ENCODE measurements around the gene MTG2. TPM values are rescaled to one million over a fixed set of nuclear protein-coding genes. Genes with fewer than 3 reads are reported as not detected.

Gene MTG2
- total and polyA plus RNA-seq, 2 of the 4 experiments (the other 2 are of a cell fraction) = 11.5 to 25.2 TPM

GRCh38 chr20:62162765-62163484 is 19.9 kb upstream of the MTG2 start:
- no peak overlapping the region for H3K18ac ChIP-seq (ENCODE audit: low read depth, low read length)
- H3K27me3 ChIP-seq (ENCODE audit: control insufficient read depth, insufficient read depth, low read length) = no peaks in the 10 kb centered on the region
- no peaks in the 10 kb centered on the region for H3K9me3 ChIP-seq (ENCODE audit: control insufficient read depth, insufficient read depth, low read length)
- dilution Hi-C loops (cut with HindIII; ENCODE audit: low sequenced_read_pairs, unreplicated experiment) (no loop called here), in situ Hi-C loops (cut with MboI; ENCODE audit: low sequenced_read_pairs) (no loop called here), intact Hi-C loops (cut with micrococcal nuclease) (no loop called here)
- H3K79me1 ChIP-seq (ENCODE audit: low read depth in 1 of 2, low read length in 2 of 2) = peaks cover 8 to 37% of the 10 kb centered on the region in 2 experiments
- H3K14ac ChIP-seq (replicated peaks; ENCODE audit: low read depth, low read length) = no peak overlapping the region
- H3K4ac ChIP-seq (ENCODE audit: low read depth, low read length) = no peak overlapping the region
- peaks cover 16% of the 10 kb centered on the region; the same call in 1 of the 2 replicates for H3K9me1 ChIP-seq (ENCODE audit: insufficient read depth, low read length)
- peaks cover 55% of the 10 kb centered on the region for H3K36me3 ChIP-seq (ENCODE audit: control insufficient read depth, insufficient read depth, low read length)
- no peak overlapping the region for H3K23ac ChIP-seq (ENCODE audit: low read depth, low read length)
- WGBS, 2 experiments (ENCODE audit: extremely low coverage in 2 of 2, insufficient read length in 1 of 2) = 91% methylated on average over 17 of the region's 38 CpGs; no CpG with 5 or more reads in 1 of the 2 experiments
- no peak overlapping the region for H2BK20ac ChIP-seq (ENCODE audit: low read depth, low read length)
- POLR2A ChIA-PET (ENCODE audit: unreplicated experiment) = no interaction called here
- H3K56ac ChIP-seq (ENCODE audit: extremely low read depth, insufficient read depth, low read length) = no peak overlapping the region
- no peak overlapping the region for H3K9ac ChIP-seq (ENCODE audit: low read depth, low read length)
- no peak overlapping the region for H2AK9ac ChIP-seq (replicated peaks; ENCODE audit: low read depth, low read length, poor library complexity)
- H3K4me3 ChIP-seq (ENCODE audit: insufficient read depth, low read depth, low read length) = no peak overlapping the region
- no peak overlapping the region for H2BK15ac ChIP-seq (ENCODE audit: low read depth, low read length)
- H4K20me1 ChIP-seq (ENCODE audit: insufficient read depth, low read length) = peaks cover 23% of the 10 kb centered on the region
- no peak overlapping the region for H4K8ac ChIP-seq (ENCODE audit: low read depth in 2 of 2, low read length in 2 of 2)
- CTCF ChIA-PET = no interaction called here
- no peak overlapping the region for H3K4me2 ChIP-seq (ENCODE audit: low read depth, low read length)
- no peak overlapping the region for H3K27ac ChIP-seq (ENCODE audit: insufficient read depth, low read length)
- H2BK5ac ChIP-seq (ENCODE audit: low read depth, low read length, poor library complexity, severe bottlenecking) = no peak overlapping the region
- ATAC-seq (ENCODE audit: low read depth) = no peak
- no peak overlapping the region for H4K91ac ChIP-seq (ENCODE audit: insufficient read depth, low read depth, low read length)
- H2AK5ac ChIP-seq (ENCODE audit: low read depth, low read length) = no peak overlapping the region
- H2AFZ ChIP-seq (replicated peaks; ENCODE audit: low read length, poor library complexity) = no peak overlapping the region
- no TSS peak for BruUV-seq (replicated peaks)
- no peak overlapping the region for H2BK120ac ChIP-seq (ENCODE audit: low read depth, low read length)
- peaks cover 7% of the 10 kb centered on the region for H3K4me1 ChIP-seq (ENCODE audit: control insufficient read depth, insufficient read depth, low read length)
- TF ChIP-seq ELK1 (IDR thresholded peaks at IDR 0.05; ENCODE audit: borderline replicate concordance, low read depth, low read length) = no peak
- no peak for TF ChIP-seq MXI1 (IDR thresholded peaks at IDR 0.05; ENCODE audit: borderline replicate concordance, low read depth, low read length)
- TF ChIP-seq, protein P1, sequence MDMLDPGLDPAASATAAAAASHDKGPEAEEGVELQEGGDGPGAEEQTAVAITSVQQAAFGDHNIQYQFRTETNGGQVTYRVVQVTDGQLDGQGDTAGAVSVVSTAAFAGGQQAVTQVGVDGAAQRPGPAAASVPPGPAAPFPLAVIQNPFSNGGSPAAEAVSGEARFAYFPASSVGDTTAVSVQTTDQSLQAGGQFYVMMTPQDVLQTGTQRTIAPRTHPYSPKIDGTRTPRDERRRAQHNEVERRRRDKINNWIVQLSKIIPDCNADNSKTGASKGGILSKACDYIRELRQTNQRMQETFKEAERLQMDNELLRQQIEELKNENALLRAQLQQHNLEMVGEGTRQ (IDR thresholded peaks at IDR 0.05; ENCODE audit: low read depth, low read length) = no peak
- TF ChIP-seq FOS (IDR thresholded peaks at IDR 0.05; ENCODE audit: low read depth, low read length) = no peak
- no peak for TF ChIP-seq MAZ (IDR thresholded peaks at IDR 0.05; ENCODE audit: borderline replicate concordance, low read depth, low read length)
- TF ChIP-seq CEBPB (IDR thresholded peaks at IDR 0.05; ENCODE audit: low read depth, low read length) = no peak
- no peak for TF ChIP-seq SMC3 (IDR thresholded peaks at IDR 0.05; ENCODE audit: low read depth, low read length)
- no peak for TF ChIP-seq RFX5 (IDR thresholded peaks at IDR 0.05; ENCODE audit: low read depth, low read length)
- TF ChIP-seq NFE2L2 (IDR thresholded peaks at IDR 0.05; ENCODE audit: low read depth, low read length) = no peak
- TF ChIP-seq CHD1 (IDR thresholded peaks at IDR 0.05; ENCODE audit: low read depth, low read length) = no peak
- TF ChIP-seq, protein P2, sequence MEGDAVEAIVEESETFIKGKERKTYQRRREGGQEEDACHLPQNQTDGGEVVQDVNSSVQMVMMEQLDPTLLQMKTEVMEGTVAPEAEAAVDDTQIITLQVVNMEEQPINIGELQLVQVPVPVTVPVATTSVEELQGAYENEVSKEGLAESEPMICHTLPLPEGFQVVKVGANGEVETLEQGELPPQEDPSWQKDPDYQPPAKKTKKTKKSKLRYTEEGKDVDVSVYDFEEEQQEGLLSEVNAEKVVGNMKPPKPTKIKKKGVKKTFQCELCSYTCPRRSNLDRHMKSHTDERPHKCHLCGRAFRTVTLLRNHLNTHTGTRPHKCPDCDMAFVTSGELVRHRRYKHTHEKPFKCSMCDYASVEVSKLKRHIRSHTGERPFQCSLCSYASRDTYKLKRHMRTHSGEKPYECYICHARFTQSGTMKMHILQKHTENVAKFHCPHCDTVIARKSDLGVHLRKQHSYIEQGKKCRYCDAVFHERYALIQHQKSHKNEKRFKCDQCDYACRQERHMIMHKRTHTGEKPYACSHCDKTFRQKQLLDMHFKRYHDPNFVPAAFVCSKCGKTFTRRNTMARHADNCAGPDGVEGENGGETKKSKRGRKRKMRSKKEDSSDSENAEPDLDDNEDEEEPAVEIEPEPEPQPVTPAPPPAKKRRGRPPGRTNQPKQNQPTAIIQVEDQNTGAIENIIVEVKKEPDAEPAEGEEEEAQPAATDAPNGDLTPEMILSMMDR (conservative IDR thresholded peaks at IDR 0.05; ENCODE audit: low read depth, low read length) = no peak
- no peak for TF ChIP-seq MAFK (IDR thresholded peaks at IDR 0.05; ENCODE audit: low read depth, low read length)
- TF ChIP-seq RAD21 (IDR thresholded peaks at IDR 0.05; ENCODE audit: low read length) = no peak
- no peak for TF ChIP-seq BHLHE40 (IDR thresholded peaks at IDR 0.05; ENCODE audit: low read depth, low read length)
- TF ChIP-seq POLR2A (IDR thresholded peaks at IDR 0.05; ENCODE audit: low read depth, low read length) = no peak
- no peak for TF ChIP-seq RCOR1 (IDR thresholded peaks at IDR 0.05; ENCODE audit: insufficient replicate concordance, low read length)
- DNase-seq = no peak
- H4K5ac ChIP-seq (ENCODE audit: low read depth, low read length) = no peak overlapping the region

Measured in IMR-90 (cell line).